ENCODE measurements around the gene POLN.

POLN gene

GRCh38 chr4:2287594-2287915, 45.6 kb upstream of the POLN start:
- no peak for ATAC-seq
- no peak for TF ChIP-seq TSHZ2 (CRISPR knock-in tag; IDR thresholded peaks at IDR 0.05)
- no peak for TF ChIP-seq TCF4 (CRISPR knock-in tag; IDR thresholded peaks at IDR 0.05; ENCODE audit: borderline replicate concordance)

- TF ChIP-seq ZNF70 (CRISPR knock-in tag; IDR thresholded peaks at IDR 0.05): no peak
- TF ChIP-seq CREB5 (CRISPR knock-in tag; IDR thresholded peaks at IDR 0.05; ENCODE audit: low read depth): no peak
- no peak for TF ChIP-seq SNAI2 (CRISPR knock-in tag; IDR thresholded peaks at IDR 0.05)
- TF ChIP-seq ISL1 (CRISPR knock-in tag; IDR thresholded peaks at IDR 0.05): no peak
- TF ChIP-seq CSDC2 (CRISPR knock-in tag; IDR thresholded peaks at IDR 0.05): no peak
- TF ChIP-seq POU6F1 (CRISPR knock-in tag; IDR thresholded peaks at IDR 0.05; ENCODE audit: borderline replicate concordance, low read depth): no peak
- TF ChIP-seq TOX (CRISPR knock-in tag; IDR thresholded peaks at IDR 0.05; ENCODE audit: borderline replicate concordance): no peak
- TF ChIP-seq ARNTL (CRISPR knock-in tag; IDR thresholded peaks at IDR 0.05; ENCODE audit: borderline replicate concordance, low read depth): no peak
- TF ChIP-seq ESRRG (CRISPR knock-in tag; IDR thresholded peaks at IDR 0.05): no peak
- TF ChIP-seq TCF4 (CRISPR knock-in tag; IDR thresholded peaks at IDR 0.05; ENCODE audit: borderline replicate concordance): no peak
- no peak for TF ChIP-seq ZC3H10 (CRISPR knock-in tag; IDR thresholded peaks at IDR 0.05)
- TF ChIP-seq RARB (CRISPR knock-in tag; IDR thresholded peaks at IDR 0.05): no peak
- no peak for TF ChIP-seq PATZ1 (CRISPR knock-in tag; IDR thresholded peaks at IDR 0.05; ENCODE audit: borderline replicate concordance)
- TF ChIP-seq CSRNP3 (CRISPR knock-in tag; IDR thresholded peaks at IDR 0.05): no peak
- TF ChIP-seq ZNF565 (CRISPR knock-in tag; conservative IDR thresholded peaks at IDR 0.05; ENCODE audit: low read depth): no peak
- no peak for TF ChIP-seq BACH2 (CRISPR knock-in tag; IDR thresholded peaks at IDR 0.05; ENCODE audit: borderline replicate concordance)
- no peak for TF ChIP-seq ZFP3 (CRISPR knock-in tag; IDR thresholded peaks at IDR 0.05)
- no peak for TF ChIP-seq PPARA (CRISPR knock-in tag; IDR thresholded peaks at IDR 0.05; ENCODE audit: borderline replicate concordance)
- TF ChIP-seq ZNF8 (CRISPR knock-in tag; IDR thresholded peaks at IDR 0.05): no peak
- no peak for TF ChIP-seq OSR1 (CRISPR knock-in tag; IDR thresholded peaks at IDR 0.05)
- peak; percentile 63 for ATAC-seq
Measured at GRCh38 chr4:2286904-2287593, 45.1 kb upstream of the POLN start.

Measured in SK-N-SH treated with all-trans-retinoic acid at 6 μM for 48 hours (cell line).